ENCODE results near the gene RTN4R. TPM values are rescaled to one million over a fixed set of nuclear protein-coding genes. Genes with fewer than 3 reads are reported as not detected.

The RTN4R gene
- total and polyA plus RNA-seq, 2 of the 13 experiments (the other 11 are each of a cell fraction or from before 2014, with no cell fraction given) = 0.22 to 0.77 TPM

- TF ChIP-seq ZBTB7A (CRISPR knock-in tag; IDR thresholded peaks at IDR 0.05) = no peak
These were observed 39.8 kb downstream of the RTN4R start (continued) for GRCh38 chr22:20228055-20228938.

DNA sequence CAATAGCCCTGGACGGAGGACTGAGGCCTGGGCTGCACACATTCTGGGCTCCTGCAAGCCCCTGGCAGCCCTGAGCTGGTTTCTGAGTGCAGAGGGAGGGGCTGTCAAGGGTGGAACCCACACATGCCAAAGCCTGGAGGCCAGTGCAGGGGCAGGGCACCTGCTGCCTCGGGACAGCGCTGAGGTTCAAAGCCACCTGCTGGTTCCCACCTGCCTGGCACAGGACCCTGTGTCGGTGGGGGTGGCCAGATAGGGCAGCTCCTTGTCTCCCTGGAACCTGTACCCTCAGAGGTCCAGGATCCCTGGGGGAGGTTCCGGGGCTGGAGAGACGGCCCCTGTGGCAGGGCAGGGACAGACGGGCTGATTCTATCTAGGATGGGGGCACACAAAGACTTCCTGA is 40.8 kb downstream of the RTN4R start:
- no peaks in the 10 kb centered on the region for H3K4me1 ChIP-seq (ENCODE audit: insufficient read depth, low read length)
- in situ Hi-C loops (cut with HindIII; ENCODE audit: extremely low pct_ligation_motif_present, low pct_unique_long_range_greater_than_20kb) = no loop called here
- no peak overlapping the region for H2AFZ ChIP-seq (ENCODE audit: low read length)
- no peaks in the 10 kb centered on the region for H3K9me3 ChIP-seq (ENCODE audit: low read length)
- H3K27ac ChIP-seq (ENCODE audit: extremely low read length, insufficient read depth, low read length) = no peak overlapping the region
- DNase-seq (ENCODE audit: low spot score) (no peak), FAIRE-seq (no peak), ATAC-seq (no peak)
- no peak for TF ChIP-seq ZNF30 (CRISPR knock-in tag; IDR thresholded peaks at IDR 0.05)
- no peak for TF ChIP-seq HIVEP1 (CRISPR knock-in tag; IDR thresholded peaks at IDR 0.05)
- no peak for TF ChIP-seq ZNF33A (CRISPR knock-in tag; IDR thresholded peaks at IDR 0.05; ENCODE audit: borderline replicate concordance)
- TF ChIP-seq ASH2L (IDR thresholded peaks at IDR 0.05; ENCODE audit: insufficient read length, low read depth, low read length) = no peak
- TF ChIP-seq MAZ (IDR thresholded peaks at IDR 0.05; ENCODE audit: borderline replicate concordance, low read depth, low read length) = no peak
- no peak for TF ChIP-seq MAZ (CRISPR knock-in tag; IDR thresholded peaks at IDR 0.05; ENCODE audit: low read depth)
- no peak for TF ChIP-seq RBM39 (IDR thresholded peaks at IDR 0.05; ENCODE audit: low read depth, low read length, poor library complexity, severe bottlenecking)
- TF ChIP-seq ZNF703 (CRISPR knock-in tag; IDR thresholded peaks at IDR 0.05; ENCODE audit: borderline replicate concordance) = no peak
- TF ChIP-seq EP300 (IDR thresholded peaks at IDR 0.05; ENCODE audit: low read depth in 2 of 2, low read length in 2 of 2) = no peak
- TF ChIP-seq EP300 (CRISPR knock-in tag; IDR thresholded peaks at IDR 0.05; ENCODE audit: borderline replicate concordance) = no peak
- no peak for TF ChIP-seq ZNF331 (CRISPR knock-in tag; IDR thresholded peaks at IDR 0.05)
- no peak for TF ChIP-seq IRF1 (CRISPR knock-in tag; IDR thresholded peaks at IDR 0.05; ENCODE audit: low read depth)
- no TSS peak for BruUV-seq (replicated peaks)
- no peaks in the 10 kb centered on the region for H4K20me1 ChIP-seq (ENCODE audit: insufficient read depth, low read length)
- peaks cover 27 to 61% of the 10 kb centered on the region in 2 experiments; a peak in 4 of 5 replicates for H3K27me3 ChIP-seq (ENCODE audit: control insufficient read depth in 1 of 2, insufficient read depth in 2 of 2, low read length in 2 of 2)
- no peaks in the 10 kb centered on the region for H3K36me3 ChIP-seq (replicated peaks in 1 of 2; ENCODE audit: control insufficient read depth in 1 of 2, insufficient read depth in 2 of 2, low read length in 2 of 2)
- intact Hi-C loops (cut with micrococcal nuclease; ENCODE audit: unreplicated experiment) = no loop called here
- no peak overlapping the region for H3K4me3 ChIP-seq (replicated peaks in 1 of 3; ENCODE audit: insufficient read depth in 1 of 3, low read depth in 2 of 3, low read length in 3 of 3)
- 0% methylated on average over 1 of the region's 7 CpGs for WGBS (ENCODE audit: low lambda C conversion rate)
- no peak overlapping the region for H3K9ac ChIP-seq (ENCODE audit: insufficient read depth, low read depth, low read length)
- POLR2A ChIA-PET = no interaction called here
- no peak overlapping the region for H3K4me2 ChIP-seq (ENCODE audit: low read depth, low read length)
- CTCF ChIA-PET (ENCODE audit: low intra/inter-chr PET ratio, low total read pairs) = no interaction called here
- H3K79me2 ChIP-seq (ENCODE audit: insufficient read depth, low read length) = no peaks in the 10 kb centered on the region

Measured in HepG2 (cell line).